Measurements from ENCODE around the gene LY9. TPM values are rescaled to one million over a fixed set of nuclear protein-coding genes. Genes with fewer than 3 reads are reported as not detected.

LY9 gene
- total RNA-seq, 1 donor = not detected

GRCh38 chr1:160752406-160752805, 43.6 kb upstream of the LY9 start:
- DNase-seq (ENCODE audit: low read depth) = no peak
- TF ChIP-seq, protein P1, sequence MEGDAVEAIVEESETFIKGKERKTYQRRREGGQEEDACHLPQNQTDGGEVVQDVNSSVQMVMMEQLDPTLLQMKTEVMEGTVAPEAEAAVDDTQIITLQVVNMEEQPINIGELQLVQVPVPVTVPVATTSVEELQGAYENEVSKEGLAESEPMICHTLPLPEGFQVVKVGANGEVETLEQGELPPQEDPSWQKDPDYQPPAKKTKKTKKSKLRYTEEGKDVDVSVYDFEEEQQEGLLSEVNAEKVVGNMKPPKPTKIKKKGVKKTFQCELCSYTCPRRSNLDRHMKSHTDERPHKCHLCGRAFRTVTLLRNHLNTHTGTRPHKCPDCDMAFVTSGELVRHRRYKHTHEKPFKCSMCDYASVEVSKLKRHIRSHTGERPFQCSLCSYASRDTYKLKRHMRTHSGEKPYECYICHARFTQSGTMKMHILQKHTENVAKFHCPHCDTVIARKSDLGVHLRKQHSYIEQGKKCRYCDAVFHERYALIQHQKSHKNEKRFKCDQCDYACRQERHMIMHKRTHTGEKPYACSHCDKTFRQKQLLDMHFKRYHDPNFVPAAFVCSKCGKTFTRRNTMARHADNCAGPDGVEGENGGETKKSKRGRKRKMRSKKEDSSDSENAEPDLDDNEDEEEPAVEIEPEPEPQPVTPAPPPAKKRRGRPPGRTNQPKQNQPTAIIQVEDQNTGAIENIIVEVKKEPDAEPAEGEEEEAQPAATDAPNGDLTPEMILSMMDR (IDR thresholded peaks at IDR 0.05; ENCODE audit: insufficient read depth, low read length) = no peak
- H3K4me3 ChIP-seq (ENCODE audit: low read depth, low read length) = no peak overlapping the region

- TF ChIP-seq, protein P1 (IDR thresholded peaks at IDR 0.05; ENCODE audit: insufficient read depth, low read length) = no peak
- H3K4me3 ChIP-seq (ENCODE audit: low read depth, low read length) = no peak overlapping the region
- no peak for DNase-seq (ENCODE audit: low read depth)
Measured at GRCh38 chr1:160752924-160753323, 43.0 kb upstream of the LY9 start.

DNA sequence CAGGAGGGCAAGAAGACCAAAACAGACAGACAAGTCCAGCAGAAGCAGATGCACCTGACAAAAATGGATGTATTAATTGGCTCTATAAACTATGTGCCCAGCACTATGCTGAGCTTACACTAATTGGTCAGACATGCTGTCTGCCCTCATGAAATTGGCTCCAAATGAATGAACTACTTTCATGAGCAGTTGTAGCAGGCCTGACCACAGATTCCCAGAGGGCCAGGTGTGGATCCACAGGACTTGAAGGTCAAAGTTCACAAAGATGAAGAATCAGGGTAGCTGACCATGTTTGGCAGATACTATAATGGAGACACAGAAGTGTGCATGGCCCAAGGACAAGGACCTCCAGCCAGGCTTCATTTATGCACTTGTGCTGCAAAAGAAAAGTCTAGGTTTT, 42.4 kb upstream of the LY9 start:
- TF ChIP-seq, protein P1 (IDR thresholded peaks at IDR 0.05; ENCODE audit: insufficient read depth, low read length) = no peak
- DNase-seq (ENCODE audit: low read depth) = no peak
- H3K4me3 ChIP-seq (ENCODE audit: low read depth, low read length) = no peak overlapping the region

- H3K4me3 ChIP-seq (ENCODE audit: low read depth, low read length) = no peak overlapping the region
- no peak for DNase-seq (ENCODE audit: low read depth)
- TF ChIP-seq, protein P1 (IDR thresholded peaks at IDR 0.05; ENCODE audit: insufficient read depth, low read length) = no peak
Measured at GRCh38 chr1:160755461-160755860, 40.5 kb upstream of the LY9 start.

- DNase-seq (ENCODE audit: low read depth) = no peak
- TF ChIP-seq, protein P1 (IDR thresholded peaks at IDR 0.05; ENCODE audit: insufficient read depth, low read length) = no peak
- no peak overlapping the region for H3K4me3 ChIP-seq (ENCODE audit: low read depth, low read length)
Measured at GRCh38 chr1:160755911-160756848, 39.8 kb upstream of the LY9 start.

GRCh38 chr1:160756849-160757201, 39.1 kb upstream of the LY9 start:
- no peak overlapping the region for H3K4me3 ChIP-seq (ENCODE audit: low read depth, low read length)
- TF ChIP-seq, protein P1 (IDR thresholded peaks at IDR 0.05; ENCODE audit: insufficient read depth, low read length) = no peak

More at GRCh38 chr1:160756849-160757201, 39.1 kb upstream of the LY9 start:
- no peak for DNase-seq (ENCODE audit: low read depth)

Measured in fibroblast of the aortic adventitia (primary cell).